NCI-H2081 treated with DMSO at 0.1 percent for 48 hours (cell line): ENCODE data around the gene GSC.
"Not testable (repeated sequence)": the region's sequence is repeated elsewhere in the genome, so short reads cannot be mapped to it uniquely, and the experiment has no call there.

Source experiments
- DNase-seq: peaks from one replicate; lab custom pipeline; 2025; lab: John Stamatoyannopoulos, UW

GSC gene

GRCh38 chr14:94769391-94770250 is at the start of gene GSC:
TSS of gene GSC (minus strand) at chr14:94770113. CDS start at chr14:94770015, 98 bp downstream.
- no peak for DNase-seq

GRCh38 chr14:94819531-94819930 is 49.6 kb upstream of the GSC start:
- no peak for DNase-seq

DNA sequence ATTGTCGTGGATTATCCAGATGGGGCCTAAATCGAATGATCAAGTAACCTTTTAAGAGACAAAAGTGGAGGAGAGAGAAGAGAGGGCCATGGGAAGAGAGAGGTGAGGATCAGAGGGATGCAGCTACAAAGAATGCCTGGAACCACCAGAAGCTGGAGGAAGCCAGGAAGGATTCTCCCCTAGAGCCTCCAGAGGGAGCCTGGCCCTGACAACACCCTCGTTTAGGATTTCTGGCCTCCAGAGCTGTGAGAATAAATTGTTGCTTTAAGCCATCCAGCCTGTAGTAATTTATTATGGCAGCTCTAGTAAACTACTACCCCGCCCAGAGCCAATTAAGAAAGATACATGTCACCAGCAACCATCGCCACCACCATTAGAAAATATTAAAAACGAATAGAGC is 46.2 kb upstream of the GSC start:
- no peak for DNase-seq

- no peak for DNase-seq
Measured at GRCh38 chr14:94805680-94806288, 35.9 kb upstream of the GSC start.

- DNase-seq, result no peak
Measured at GRCh38 chr14:94801225-94801624, 31.3 kb upstream of the GSC start.

- DNase-seq, result not testable (repeated sequence)
Measured at GRCh38 chr14:94800764-94801163, 30.9 kb upstream of the GSC start.

DNA sequence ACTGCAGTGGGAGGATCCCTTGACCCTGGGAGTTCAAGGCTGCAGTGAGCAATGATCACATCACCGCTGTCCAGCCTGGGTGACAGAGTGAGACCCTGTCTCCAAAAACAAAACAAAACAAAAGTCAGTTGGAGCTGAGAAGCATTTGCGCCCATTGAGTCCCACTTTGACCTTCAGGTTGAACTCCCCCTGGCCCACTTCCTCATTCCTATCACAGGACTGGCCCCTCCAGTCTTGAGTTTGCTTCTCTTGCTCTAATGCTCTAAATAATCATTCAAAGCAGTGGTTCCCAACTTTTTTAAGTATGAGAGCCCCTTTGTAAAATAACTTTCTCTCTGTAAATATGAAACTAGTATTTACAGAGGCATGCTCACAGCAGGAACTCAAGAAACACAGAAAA is 28.0 kb upstream of the GSC start:
- no peak for DNase-seq

DNA sequence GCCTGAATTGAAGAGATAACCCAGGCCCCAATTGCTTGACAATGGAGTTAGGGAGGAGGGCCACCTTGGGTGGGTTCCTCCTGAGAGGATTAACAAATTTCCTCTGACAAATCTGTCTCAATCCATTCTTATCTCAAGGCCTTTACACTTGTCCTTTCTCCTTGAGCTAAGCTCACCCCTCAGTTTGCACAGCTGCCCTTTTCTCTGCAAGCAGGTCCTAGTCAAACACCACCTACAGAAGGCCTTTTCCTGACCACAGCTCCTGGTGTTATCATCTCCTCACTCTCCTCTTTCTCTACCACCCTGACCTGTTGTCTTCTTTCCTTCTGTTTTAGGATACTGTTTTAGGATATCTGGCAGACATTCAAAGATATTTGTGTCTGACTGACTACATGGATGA is 26.4 kb upstream of the GSC start:
- DNase-seq, result no peak

DNA sequence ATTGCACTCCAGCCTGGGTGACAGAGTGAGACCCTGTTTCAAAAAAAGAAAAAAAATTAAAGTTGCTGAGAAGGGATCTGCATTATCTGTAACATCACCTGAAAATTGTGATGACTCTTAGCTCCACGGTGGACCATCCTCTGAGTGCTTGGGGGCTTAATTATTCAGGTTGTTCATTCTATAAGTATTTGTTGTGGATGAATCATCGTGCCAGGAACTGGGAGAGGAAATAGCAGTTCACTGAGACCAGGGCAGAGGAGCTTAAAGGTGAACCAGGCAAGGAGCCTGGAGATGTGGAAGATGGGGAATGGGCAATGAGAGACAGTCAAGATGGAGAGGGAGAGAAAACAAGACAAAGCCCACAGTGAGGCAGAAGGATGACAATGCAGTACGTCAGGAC is 25.5 kb upstream of the GSC start:
- no peak for DNase-seq

DNA sequence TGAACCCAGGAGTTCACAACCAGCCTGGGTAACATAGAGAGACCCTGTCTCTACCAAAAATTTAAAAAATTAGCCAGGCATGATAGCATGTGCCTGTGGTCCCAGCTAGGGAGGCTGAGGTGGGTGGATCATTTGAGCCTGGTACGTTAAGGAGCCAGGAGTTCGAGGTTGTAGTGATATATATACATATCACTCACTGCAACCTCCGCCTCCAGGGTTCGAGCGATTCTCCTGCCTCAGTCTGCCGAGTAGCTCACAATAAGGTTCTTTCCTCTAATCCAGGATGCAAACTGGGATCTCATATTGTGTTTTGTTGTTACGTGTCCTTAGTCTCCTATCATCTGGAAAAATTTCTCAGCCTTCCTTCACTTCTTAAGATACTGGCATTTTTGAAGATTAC is 24.0 kb upstream of the GSC start:
- no peak for DNase-seq

- DNase-seq, result no peak
Measured at GRCh38 chr14:94787655-94788054, 17.7 kb upstream of the GSC start.

DNA sequence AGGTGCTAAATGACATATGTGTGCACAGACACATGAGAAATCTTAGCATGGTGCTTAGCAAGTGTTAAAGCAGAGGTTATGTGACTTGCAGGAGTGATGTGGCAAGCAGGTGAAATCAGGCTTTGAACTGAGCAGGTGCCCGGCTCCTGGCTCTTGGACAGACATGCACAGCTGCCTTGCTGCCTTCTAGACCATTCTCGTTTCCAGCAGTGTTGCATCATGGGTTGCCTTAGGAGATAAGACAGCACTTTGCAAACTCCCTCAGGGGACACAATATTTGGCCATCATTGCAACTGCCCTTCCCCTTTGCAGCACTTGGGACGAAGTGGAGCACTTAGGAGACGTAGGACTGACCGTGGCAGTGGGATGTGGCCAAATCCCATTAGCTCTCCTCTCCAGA is 17.2 kb upstream of the GSC start:
- DNase-seq, result no peak

DNA sequence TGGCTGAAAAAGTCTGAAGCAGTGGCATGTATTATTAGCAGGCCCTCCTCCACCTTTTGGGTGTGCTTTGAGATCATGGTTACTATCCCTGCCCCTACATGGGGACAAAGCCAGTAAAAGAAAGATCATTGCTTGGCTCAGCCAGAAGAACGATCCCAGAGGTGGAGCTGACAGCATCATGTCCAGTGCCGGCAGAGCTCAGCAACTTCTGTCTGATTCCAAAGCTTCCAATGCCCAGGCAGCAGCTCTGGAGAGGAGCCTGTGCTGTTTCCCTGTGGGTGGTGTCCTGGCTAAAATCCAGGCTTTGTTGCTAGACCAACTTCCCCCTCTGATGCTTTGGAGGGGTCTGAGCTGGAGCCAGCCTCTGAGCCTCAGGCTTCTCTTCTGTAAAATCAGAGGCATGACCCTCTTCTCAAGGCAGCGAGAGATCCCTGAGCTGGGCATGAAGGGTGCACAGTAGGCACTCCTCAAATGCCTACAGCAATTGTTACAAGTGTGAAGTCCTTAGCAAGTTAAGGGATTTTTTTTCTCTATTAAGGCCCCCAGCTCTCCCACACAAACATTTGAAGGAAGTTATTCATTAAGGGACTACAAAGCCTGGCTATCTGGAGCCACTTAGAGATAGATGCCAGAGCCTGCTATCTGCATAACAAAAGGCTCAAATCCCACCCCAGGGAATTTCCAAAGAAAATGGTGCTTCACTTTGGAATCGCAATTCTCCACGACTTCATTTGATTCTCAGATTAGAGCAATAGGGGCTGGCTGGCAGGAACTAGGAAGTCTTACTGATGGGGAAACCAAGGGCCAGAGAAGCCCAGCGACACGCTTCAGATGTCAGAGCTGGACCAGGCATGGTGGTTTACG is 10.9 kb upstream of the GSC start:
- DNase-seq, result no peak

- no peak for DNase-seq
Measured at GRCh38 chr14:94779713-94780112, 9.8 kb upstream of the GSC start.

DNA sequence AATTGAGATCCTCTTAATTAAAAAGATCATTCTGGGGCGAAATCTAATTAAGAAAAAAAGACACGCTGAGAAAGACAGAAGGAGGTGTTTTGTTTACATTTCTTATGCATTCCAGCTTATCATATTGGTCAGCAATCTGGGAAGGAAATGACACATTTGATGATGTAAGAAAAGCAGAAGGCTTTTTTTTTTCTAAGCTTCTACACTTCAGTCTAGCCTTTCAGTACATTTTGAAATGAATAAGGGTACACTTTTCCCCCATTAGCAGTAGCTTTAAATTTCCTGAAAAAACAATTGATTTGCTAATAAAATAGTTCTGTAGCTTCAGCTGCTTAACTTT is 5.9 kb upstream of the GSC start:
- no peak for DNase-seq

DNA sequence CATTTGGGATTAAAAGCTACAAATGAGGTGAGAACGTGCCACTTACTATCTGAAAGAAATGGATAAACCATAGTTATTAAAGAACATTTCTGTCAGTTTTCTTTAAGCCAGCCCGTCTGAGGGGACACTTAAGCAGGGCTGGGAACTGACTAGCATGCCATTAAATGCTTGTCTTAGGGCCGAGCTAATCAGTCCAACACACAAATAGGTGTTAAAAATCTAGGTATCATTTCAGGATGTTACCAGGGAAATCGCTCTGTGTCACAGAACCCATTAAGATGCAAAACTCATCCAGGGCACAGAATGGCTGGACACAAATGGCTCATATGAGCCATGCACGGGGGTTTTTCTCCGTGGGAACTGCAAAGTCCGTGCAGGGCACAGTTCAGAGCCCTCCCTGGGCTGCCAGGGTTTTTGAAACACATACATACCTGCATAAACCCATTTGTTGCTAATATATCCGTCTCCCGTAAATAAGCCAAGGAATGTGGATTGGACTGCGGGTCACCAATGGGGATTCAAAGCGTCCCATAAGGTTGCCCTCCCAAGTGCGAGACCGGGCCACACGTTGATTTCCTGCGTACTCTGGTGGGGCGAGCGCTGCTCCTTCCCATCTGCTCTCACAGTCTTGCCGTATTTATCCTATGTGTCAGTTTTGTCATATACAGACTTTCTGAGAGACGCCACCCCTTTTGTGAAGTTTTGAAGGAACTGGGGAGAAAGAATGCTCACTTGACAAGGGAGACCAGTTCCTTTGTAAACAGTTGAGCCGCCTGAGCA is 5.4 kb upstream of the GSC start:
- DNase-seq, result no peak

GRCh38 chr14:94774344-94775090 is 4.6 kb upstream of the GSC start:
- no peak for DNase-seq

GRCh38 chr14:94773655-94774343 is 3.9 kb upstream of the GSC start:
- DNase-seq, result no peak

DNA sequence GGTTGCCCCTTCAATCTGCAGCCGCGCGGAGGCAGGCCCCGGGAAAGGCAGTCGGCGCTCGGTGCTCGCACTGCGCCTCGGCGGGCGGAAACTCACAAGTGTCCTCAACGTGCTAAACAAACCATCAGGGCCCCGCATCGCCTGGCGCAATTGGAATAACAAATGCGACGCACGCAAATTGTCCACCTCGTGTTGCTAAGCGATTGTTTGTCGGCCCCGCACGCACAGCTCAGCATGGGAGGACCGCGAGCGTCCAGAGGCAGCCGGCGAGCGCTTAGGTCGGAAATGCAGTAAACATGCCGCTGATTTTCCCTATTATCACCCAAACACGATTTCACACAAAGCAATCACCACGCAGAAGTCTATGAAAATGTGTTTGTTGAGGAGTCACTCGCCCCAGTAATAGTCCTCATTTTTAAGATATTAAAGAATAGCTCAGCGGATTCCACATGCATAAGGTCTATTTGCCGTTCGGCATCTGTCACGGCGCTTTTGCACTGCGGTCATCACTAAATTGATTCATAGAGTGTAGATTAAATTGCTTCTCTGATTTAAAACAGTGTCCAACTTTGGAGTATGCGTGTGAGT is 3.2 kb upstream of the GSC start:
- no peak for DNase-seq

DNA sequence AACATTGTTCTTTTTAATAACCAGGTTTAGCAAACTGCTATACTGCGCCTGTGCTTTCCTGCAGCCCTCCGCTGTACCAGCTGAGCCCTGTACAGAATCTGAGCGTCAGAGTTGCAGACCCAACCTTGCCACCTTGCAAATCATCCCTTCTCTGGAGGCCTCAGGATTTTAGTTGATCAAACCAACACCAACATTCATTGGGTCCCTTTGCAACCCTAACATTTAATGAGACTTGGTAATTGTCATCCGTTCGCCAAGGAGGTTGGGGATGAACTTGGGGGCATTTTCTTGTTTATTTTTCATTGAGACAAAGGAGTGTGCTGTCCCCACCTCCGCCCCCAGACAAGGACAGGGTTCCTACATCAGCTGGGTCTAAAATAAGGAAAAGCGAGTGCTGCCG is 2.6 kb upstream of the GSC start:
- DNase-seq, result no peak
